ENCODE results near the gene PRRG3.

The PRRG3 gene

DNA sequence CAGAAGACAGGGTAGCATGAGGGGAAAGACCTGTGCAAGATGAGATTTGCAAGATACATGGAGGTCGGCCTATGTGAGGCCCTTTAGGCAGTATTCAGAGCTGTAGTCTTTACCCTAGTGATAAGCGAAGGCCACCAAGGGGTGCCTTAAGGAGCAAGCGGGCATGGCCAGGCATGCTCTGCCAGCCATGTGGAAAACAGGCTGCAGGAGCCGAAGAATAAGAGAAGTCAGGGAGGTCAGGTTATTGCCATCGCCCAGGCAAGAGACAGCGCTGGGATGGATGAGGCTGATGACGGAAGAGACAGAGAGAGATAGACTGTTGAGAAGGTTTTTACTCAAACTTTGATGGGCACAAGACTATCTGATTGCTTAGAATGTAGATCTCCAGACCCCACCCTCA is 13.6 kb downstream of the PRRG3 start:
- no peak for DNase-seq (ENCODE audit: low spot score)

DNA sequence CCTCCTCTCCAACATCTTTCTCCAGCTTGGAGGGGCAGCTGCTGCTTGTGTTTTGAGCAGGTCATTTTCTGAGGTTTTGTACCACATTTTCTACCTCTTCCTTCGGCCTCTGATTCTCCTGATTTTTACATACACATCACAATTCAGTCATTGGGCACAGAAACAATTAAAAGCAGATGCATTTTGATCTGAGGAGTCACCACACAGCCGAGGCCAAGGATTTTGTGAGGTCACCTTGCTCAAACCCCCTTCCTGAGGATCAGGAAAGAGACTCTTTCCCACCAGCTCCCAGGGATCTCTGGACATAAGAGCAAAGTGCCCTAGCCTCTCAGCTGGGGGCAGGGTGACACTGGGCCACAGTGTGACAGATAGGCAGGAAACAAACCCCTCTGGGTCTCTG is 15.2 kb downstream of the PRRG3 start:
- DNase-seq (ENCODE audit: low spot score), result no peak

GRCh38 chrX:151711154-151711553 is 15.9 kb downstream of the PRRG3 start:
- no peak for DNase-seq (ENCODE audit: low spot score)

DNA sequence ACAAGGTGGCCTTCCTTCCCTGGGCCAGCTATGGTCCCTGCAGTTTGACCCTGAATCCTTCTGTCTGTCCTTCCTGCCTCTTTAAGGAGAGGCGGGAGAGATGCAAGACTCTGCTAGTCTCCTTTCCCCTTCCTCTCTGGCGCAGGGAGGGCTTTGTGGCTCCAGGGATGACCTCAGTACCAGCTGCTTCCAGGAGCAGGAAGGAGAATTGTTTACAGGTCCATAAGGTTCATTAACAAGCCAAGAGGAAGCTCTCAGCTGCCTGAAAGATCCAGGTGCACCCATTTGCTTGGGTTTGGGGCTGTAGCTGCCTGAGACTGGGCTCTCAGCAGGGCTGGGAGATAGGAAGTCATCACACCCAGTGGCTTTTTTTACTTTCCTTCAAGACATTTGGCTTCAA is 16.5 kb downstream of the PRRG3 start:
- DNase-seq (ENCODE audit: low spot score), result no peak

GRCh38 chrX:151712253-151712652 is 17.0 kb downstream of the PRRG3 start:
- DNase-seq (ENCODE audit: low spot score), result no peak

DNA sequence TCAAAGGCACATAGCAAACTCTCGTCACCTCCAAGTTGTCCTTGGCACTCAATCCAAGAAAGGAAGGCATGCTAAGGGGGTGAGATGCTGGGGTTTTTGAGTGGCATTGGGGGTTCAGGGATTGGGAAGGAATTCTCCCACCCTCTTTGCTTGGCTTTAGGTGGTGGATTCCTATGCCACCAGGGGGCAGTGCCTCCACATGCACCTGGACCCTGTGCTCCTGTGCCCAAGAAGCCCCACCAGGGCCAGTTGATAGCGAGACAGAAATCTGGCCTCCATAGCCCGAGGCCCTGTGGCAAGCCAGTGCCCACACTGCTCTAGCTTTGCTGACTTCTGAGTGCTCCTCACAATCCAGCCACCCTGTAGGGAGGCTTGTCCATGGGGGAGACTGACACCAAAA is 18.6 kb downstream of the PRRG3 start:
- peak; percentile 58 for DNase-seq (ENCODE audit: low spot score)

DNA sequence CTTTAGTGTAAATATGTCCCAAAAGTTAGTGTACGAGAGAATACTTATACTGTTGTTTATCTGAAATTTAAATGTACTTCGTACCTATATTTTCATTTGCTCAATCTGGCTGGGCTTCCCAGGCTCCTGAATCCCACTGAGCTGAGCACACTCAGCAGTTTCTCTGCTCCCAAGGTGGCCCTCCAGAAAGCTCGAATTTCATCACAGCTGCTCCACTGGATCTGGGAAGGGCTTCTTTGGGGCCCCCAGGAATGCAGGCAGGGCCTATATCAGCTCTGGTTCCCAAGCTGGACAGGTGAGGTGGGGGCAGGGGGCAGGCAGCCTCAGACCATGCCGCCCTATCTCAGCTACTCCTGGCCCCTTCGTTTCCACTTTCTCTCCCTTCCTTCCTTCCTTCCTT is 19.1 kb downstream of the PRRG3 start:
- DNase-seq (ENCODE audit: low spot score), result no peak

GRCh38 chrX:151715752-151716151 is 20.5 kb downstream of the PRRG3 start, which contains the start of gene FATE1:
TSS of gene FATE1 (plus strand) at chrX:151716035. CDS start at chrX:151716120, 85 bp downstream.
- DNase-seq (ENCODE audit: low spot score), result no peak

DNA sequence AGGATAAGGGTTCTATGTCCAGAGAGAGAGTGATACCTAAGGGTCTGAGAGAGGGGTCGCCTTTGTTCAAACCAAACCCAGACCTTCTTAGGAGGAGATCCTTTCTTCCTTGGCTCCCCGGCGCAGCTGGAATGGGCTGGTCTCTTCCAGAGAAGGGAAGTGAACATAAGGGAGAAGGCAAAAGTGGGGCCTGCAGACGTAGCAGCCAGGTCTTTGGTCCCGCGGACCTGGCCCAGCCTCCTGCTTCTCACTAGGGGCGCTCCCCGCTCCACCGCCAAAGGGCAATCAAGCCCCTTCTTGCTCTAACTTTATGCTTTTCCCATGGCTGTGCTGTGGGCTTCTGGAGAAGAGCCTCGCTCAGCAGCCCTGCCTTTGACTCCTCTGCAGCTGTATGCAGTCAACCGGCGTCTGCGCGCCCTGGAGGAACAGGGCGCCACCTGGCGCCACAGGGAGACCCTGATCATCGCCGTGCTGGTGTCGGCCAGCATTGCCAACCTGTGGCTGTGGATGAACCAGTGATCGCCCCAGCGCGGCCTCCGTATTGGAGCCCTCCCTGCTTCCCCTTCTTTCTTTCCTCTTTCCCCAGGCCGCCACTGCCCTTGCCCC is 27.1 kb downstream of the PRRG3 start:
- DNase-seq (ENCODE audit: low spot score), result peak; percentile 38

DNA sequence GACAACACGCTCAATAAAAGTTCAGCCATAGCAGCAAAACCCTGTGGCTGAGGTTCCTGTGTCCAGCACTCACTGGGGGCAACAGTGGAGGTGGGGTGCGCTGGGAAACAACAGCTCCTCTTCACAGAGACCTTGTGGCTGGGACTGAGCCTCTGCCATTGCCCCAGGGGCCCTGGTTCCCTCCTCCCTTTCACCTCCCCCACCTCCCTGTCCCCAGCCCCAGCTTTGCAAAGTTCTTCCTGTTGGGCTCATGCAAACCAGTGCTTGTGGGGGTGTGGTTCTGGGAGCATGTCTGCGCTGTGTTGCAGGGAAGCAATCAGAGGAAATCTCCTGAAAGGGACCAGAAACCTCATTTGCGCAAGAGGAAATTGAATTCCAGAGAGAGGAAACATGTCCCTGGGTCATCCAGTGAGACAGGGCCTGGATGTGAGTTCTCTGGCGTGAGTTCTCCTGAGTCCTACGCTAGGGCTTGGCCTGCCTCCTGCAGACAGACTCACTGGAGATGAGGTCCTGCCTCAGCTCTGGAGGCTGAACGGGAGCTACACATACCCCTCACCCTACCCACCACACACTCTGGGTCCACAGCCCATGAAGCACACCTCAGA is 28.0 kb downstream of the PRRG3 start:
- DNase-seq (ENCODE audit: low spot score), result no peak

DNA sequence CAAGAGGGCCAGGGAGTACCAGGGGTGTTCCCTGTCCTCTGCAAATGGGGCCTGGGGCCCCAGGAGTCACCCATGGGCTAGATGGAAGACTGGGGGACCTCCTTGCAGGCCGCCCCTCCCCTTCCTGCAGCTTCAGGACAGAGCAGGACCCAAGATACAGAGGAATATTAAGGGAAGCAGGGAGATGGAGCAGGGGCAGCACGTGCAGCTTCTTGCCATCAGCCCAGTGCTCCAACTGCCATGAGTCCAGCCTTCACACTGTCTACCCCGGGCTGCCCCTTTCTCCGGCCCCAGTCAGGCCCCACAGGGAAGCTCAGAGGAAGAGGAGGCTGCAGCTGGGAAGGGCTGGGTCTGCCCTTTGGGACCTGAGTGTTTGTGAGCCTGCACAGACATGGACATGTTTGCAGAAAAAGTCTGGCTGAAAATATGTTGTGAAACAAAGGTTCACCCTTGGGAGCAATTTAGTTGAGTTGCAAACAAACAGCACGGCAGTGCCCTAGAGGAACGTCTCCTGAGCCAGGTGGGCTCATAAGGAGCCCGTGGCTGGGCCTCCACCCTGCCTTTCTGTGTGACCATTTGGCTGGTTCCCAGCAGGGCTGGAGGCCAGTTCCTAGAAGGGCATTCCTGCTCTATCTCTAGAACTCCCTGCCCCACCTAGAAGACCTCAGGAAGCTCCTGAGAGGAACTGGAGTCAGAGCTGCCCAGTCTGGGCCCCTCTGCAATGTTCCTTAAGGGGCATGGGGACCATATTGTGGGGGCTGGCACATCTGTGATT is 29.5 kb downstream of the PRRG3 start:
- DNase-seq (ENCODE audit: low spot score), result no peak

GRCh38 chrX:151725338-151725614 is 30.0 kb downstream of the PRRG3 start:
- no peak for DNase-seq (ENCODE audit: low spot score)

GRCh38 chrX:151726751-151727150 is 31.5 kb downstream of the PRRG3 start:
- DNase-seq (ENCODE audit: low spot score), result no peak

DNA sequence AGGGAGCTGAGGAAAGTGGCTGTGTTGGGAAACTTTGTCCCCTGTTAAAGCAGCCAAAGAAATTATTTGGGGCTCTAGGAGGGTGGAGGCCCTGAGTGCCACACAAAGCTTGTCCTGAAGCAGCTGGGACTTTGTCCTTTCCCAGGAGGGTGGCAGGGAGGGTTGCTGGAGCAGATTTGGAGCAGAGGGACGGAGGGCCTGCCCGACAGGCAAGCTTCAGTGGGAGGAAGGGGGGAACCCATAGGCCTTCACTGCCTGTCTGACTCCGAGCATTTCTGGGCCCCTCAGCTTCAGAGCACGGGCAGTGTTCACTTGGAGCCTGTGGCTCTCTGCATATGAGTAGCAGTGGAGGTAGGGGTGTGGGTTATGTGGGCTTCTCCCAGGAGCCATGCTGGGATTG is 32.1 kb downstream of the PRRG3 start:
- DNase-seq (ENCODE audit: low spot score), result no peak

DNA sequence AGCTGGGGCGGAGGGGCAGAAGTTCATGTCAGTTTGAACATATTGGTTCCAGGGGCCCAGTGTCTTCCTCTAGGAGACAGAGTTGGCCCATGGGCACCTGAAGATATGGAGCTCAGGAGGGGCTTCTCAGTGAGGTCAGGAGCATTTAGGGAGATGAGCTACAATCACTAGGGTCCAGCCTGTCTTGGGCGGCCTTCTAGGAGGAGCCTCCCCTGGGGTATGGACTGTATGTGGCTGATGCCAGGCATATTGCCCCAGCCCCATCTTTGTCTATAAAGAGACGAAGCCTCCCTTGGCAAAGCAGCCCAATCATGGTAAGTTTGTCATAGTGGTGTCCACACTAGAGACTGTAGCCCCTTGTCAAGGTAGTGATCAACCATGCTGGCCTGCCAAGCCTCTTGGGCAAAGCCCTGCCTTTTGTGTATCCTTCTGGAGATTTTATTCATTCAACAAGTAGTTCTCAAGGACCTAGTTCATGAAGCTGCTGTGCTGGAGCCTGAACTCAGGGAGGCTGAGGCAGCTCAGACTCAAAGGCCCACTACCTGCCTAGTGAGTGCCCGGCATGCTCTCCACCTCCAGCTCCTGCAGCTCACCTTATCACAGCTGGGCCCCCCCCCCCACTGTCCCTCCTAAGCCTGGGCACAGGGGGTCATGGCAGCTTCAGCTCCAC is 33.9 kb downstream of the PRRG3 start:
- DNase-seq (ENCODE audit: low spot score), result no peak

GRCh38 chrX:151734446-151734845 is 39.2 kb downstream of the PRRG3 start, which contains the start of gene CNGA2:
TSS of gene CNGA2 (plus strand) at chrX:151734746. CDS start at chrX:151738484, 3,738 bp downstream.
- no peak for DNase-seq (ENCODE audit: low spot score)

DNA sequence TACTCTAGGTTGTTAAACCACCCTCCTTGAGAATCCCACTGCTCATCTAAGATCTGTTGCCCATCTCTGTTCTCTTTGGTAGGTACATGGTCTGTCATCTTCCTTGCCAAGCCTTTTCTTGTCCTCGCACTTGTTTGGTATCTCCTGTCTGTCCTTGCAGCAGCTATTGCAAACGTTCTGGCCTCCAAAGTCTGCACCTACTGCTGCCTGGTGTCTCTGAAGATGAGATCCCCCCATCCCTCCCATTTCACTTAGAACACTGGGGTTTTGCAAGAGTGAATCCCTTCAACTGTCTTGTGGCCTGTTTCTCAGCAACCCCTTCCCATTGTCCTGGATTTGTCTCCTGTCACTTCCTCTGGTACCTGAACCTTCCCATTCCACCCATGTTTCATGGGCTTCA is 40.0 kb downstream of the PRRG3 start:
- DNase-seq (ENCODE audit: low spot score), result no peak

- no peak for DNase-seq (ENCODE audit: low spot score)
Observed at GRCh38 chrX:151736685-151737084, 41.4 kb downstream of the PRRG3 start.

- DNase-seq (ENCODE audit: low spot score), result no peak
Observed at GRCh38 chrX:151737494-151737893, 42.2 kb downstream of the PRRG3 start.

GRCh38 chrX:151738751-151739150 is 43.5 kb downstream of the PRRG3 start:
- DNase-seq (ENCODE audit: low spot score), result no peak

DNA sequence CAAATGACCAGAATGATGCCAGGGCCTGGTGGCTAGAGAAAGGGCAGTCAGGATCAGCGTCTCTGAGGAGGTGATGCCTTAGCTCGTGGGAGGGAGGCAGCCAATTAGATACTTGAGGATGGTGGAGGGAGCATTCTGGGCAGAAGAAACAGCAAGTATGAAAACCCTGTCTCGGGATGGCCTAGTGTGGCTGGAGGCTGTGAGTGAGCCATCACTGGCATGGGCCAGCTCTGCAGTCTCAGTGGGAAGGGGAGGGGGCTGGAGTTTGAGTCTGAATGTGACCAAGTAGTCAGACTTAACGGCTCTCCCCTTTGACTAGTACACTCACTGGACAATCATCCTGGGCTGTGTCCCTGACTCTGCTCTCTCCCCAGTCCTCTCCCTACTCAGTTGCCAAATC is 46.3 kb downstream of the PRRG3 start:
- DNase-seq (ENCODE audit: low spot score), result no peak

GRCh38 chrX:151742311-151742710 is 47.1 kb downstream of the PRRG3 start:
- DNase-seq (ENCODE audit: low spot score), result no peak

All from D341Med (cell line).